GM18502 (cell line): Measurements from ENCODE around the gene ASB16.

Experiments
- ATAC-seq: cut with Tn5 transposase; IDR thresholded peaks from one replicate; pipeline ENCODE4 v1.9.1; 2021; ENCODE audit warnings: mild to moderate bottlenecking; ENCODE audit not compliant: unreplicated experiment, poor library complexity

ASB16 gene

GRCh38 chr17:44220213-44221083, 49.9 kb downstream of the ASB16 start:
- no peak for ATAC-seq

DNA sequence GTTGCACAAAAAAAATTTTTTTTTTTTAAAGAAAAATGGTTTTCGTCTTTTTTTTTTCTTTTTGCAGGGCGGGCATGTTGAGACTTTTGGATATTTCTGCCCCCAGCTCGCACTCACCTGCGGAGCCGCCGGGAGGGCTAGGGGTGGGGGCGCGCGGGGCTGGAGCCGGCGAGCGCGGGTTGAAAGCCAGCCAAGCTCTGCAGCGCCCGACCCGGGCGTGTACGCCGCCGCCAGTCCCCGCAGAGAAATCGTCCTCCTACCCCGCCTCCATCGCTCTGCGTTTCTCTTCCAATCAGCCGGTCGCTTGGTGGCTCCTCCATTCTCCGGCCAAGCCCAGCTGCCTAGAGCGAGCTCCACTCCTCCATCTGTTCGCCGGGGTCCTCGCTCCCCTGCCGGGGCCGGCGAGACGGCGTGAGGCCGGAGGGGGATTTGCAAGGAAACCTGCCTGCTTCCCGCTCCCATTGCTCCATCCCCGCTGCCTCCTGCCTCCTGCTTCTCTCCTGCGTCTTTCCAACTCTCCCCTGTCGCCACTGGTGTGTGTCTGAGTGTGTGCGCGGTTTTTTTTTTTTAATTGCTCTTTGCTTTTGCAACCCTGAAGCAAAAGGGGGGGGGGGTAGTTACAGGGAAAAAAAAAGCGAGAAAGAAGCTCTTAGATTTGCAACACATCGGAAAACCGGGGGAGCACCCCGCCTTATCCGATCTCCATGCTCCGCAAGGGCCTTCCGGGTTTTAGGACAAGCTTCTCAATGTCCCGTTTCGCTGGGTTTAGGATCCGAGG, 50.8 kb downstream of the ASB16 start:
- ATAC-seq = no peak

GRCh38 chr17:44221862-44222111, 51.3 kb downstream of the ASB16 start:
- no peak for ATAC-seq

DNA sequence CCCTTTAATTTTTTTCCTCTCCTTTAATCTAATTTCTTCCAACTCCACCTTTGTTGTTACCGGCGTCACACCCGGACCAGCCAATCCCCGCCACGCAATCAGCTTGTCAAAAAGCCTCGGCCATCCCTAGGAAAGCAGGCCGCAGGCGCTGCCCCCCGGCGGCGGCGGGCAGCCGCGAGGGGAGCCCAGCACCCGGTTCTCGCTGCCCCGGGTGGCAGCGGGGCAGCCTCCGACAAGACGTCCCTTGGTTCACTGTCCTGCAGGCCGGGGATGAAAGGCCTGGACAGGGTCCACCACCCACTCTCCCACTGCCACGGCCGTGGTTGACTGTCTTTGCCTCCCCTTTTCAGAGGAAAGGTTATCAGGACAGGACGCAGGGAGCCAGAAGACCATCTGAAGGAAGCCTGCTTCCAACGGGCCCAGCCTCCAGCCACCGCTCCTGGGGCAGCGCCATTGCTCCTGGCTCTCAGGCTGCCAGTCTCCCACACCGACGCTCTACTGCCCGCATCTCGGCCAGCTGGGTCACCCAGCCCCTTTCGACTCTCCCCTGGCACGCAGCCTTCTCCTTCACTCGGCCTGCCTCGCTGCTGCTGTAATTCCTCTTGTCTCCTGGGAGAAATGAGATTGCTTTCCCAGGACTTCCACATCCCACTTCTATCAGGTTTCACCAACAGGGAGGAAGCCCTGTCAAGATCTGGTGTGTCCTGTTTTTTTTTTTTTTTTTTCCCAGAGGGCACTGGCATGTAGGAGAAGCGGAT, 51.8 kb downstream of the ASB16 start:
- no peak for ATAC-seq

DNA sequence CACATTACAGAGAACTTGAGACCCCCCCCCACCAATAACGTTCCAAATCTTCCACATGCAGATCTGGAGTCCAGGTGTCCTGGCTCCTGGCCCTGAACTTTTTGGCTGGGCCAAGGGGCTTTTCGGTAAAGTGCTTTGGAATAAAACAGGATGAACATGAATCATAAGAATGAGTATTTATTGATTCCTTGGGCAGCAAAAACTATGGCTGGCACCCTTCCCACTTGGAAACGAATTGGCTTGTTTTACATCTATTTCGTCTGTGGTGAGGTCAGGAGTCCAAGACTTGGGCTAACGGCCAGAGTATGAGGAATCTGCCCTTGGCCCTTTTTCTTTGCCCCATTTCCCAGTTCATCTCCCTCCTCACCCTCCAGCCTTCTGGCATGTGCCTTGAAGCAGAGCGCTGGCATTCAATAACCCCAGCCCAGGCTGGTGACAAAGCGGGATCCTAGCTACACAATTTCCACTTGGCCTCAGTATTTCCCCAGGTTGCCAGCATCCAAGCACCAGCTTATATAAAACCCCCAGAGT, 53.1 kb downstream of the ASB16 start:
- no peak for ATAC-seq
